ENCODE results near the gene NPIPA8.
"Not testable (repeated sequence)": the region's sequence is repeated elsewhere in the genome, so short reads cannot be mapped to it uniquely, and the experiment has no call there.

NPIPA8 gene

GRCh38 chr16:18270171-18270570 lies 66.4 kb downstream of the NPIPA8 start:
- DNase-seq: not testable (repeated sequence)
